Liver (tissue), 9 donors: ENCODE measurements around the gene PRDM2. TPM values are rescaled to one million over a fixed set of nuclear protein-coding genes. Genes with fewer than 3 reads are reported as not detected.

Source experiments
- DNase-seq: peaks from one replicate; pipeline ENCODE4 v3.0.0-alpha.2; 2017; ENCODE audit warnings: low spot score
- H3K27ac ChIP-seq, 2 donors: one replicate each; pipeline ENCODE4 v1.7.0; 2013; ENCODE audit warnings: inconsistent platforms in 2 of 2, low read length in 2 of 2, control low read depth in 1 of 2, low read depth in 1 of 2, mild to moderate bottlenecking in 1 of 2
- H3K27me3 ChIP-seq, 4 donors: one replicate each; pipeline versions ENCODE4 v1.6.1 to v1.7.0; 2013; ENCODE audit warnings: low read length in 3 of 4, inconsistent platforms in 1 of 4, mild to moderate bottlenecking in 1 of 4, moderate library complexity in 1 of 4; ENCODE audit not compliant: control insufficient read depth in 4 of 4, insufficient read depth in 4 of 4
- H3K36me3 ChIP-seq, 4 donors: one replicate each; pipeline versions ENCODE4 v1.6.1 to v1.7.0; 2013; ENCODE audit warnings: low read length in 3 of 4, mild to moderate bottlenecking in 3 of 4, low read depth in 1 of 4, moderate library complexity in 1 of 4; ENCODE audit not compliant: control insufficient read depth in 4 of 4, insufficient read depth in 3 of 4
- H3K4me1 ChIP-seq, 4 donors: one replicate each; pipeline versions ENCODE4 v1.6.1 to v1.7.0; 2013; ENCODE audit warnings: low read length in 3 of 4, mild to moderate bottlenecking in 3 of 4, moderate library complexity in 1 of 4; ENCODE audit not compliant: control insufficient read depth in 4 of 4, insufficient read depth in 4 of 4
- H3K4me3 ChIP-seq, 3 donors: one replicate each; pipeline versions ENCODE4 v1.6.1 to v1.7.0; 2013; ENCODE audit warnings: low read length in 3 of 3, control low read depth in 1 of 3, low read depth in 1 of 3, mild to moderate bottlenecking in 1 of 3
- H3K9ac ChIP-seq, 2 donors: one replicate each; pipeline ENCODE4 v1.7.0; 2013; ENCODE audit warnings: low read length in 2 of 2, mild to moderate bottlenecking in 2 of 2, moderate library complexity in 2 of 2, control low read depth in 1 of 2, low read depth in 1 of 2
- H3K9me3 ChIP-seq, 4 donors: one replicate each; pipeline versions ENCODE4 v1.6.1 to v1.7.0; 2013; ENCODE audit warnings: low read length in 3 of 4; ENCODE audit not compliant: control insufficient read depth in 4 of 4
- CTCF ChIP-seq: fragments of 150-350 bp; IDR thresholded peaks from 2 replicates; pipeline ENCODE4 v1.5.1; 2017; ENCODE audit warnings: improper control_type of control experiment, low read depth, low read length; ENCODE audit not compliant: missing input control
- FOXA1 ChIP-seq: IDR thresholded peaks from 2 replicates; pipeline ENCODE4 v1.6.1; 2016; ENCODE audit warnings: antibody characterized with exemption
- FOXA2 ChIP-seq: IDR thresholded peaks from 2 replicates; pipeline ENCODE4 v1.6.1; 2016; ENCODE audit warnings: antibody characterized with exemption
- GABPA ChIP-seq, 2 donors: IDR thresholded peaks in 1 of 2; conservative IDR thresholded peaks in 1 of 2; 2 replicates each; pipeline ENCODE4 v1.6.1; 2016; ENCODE audit warnings: antibody characterized with exemption in 2 of 2, mild to moderate bottlenecking in 1 of 2, moderate library complexity in 1 of 2
- HNF4A ChIP-seq, 2 donors: conservative IDR thresholded peaks; 2 replicates each; pipeline ENCODE4 v1.6.1; 2016; ENCODE audit warnings: antibody characterized with exemption in 2 of 2, mild to moderate bottlenecking in 2 of 2
- HNF4G ChIP-seq: IDR thresholded peaks from 2 replicates; pipeline ENCODE4 v1.6.1; 2016; ENCODE audit warnings: antibody characterized with exemption
- MAX ChIP-seq: IDR thresholded peaks from 2 replicates; pipeline ENCODE4 v1.6.1; 2016; ENCODE audit warnings: antibody characterized with exemption
- RAD21 ChIP-seq, 2 donors: IDR thresholded peaks; 2 replicates each; pipeline ENCODE4 v1.6.1; 2016; ENCODE audit warnings: antibody characterized with exemption in 2 of 2, mild to moderate bottlenecking in 2 of 2
- SP1 ChIP-seq: IDR thresholded peaks from 2 replicates; pipeline ENCODE4 v1.6.1; 2018; ENCODE audit warnings: antibody characterized with exemption, mild to moderate bottlenecking
- YY1 ChIP-seq: IDR thresholded peaks from 2 replicates; pipeline ENCODE4 v1.6.1; 2016; ENCODE audit warnings: antibody characterized with exemption, mild to moderate bottlenecking
- ZBTB33 ChIP-seq: IDR thresholded peaks from 2 replicates; pipeline ENCODE4 v1.6.1; 2016; ENCODE audit warnings: antibody characterized with exemption
- WGBS: extraction: QIAGEN DNeasy Blood & Tissue Kit; methylation state at CpG from one replicate; pipeline ENCODE4 v1.1.7; 2013; 5-methylcytosine and 5-hydroxymethylcytosine counted together
- polyA plus RNA-seq, 2 donors: library from polyadenylated mRNA; stranded (reverse) in 1 of 2; unstranded in 1 of 2; fragments of 200-250 nt in 1 of 2; fragments of >200 nt in 1 of 2; fragmentation: Nextera tagmentation in 1 of 2; extraction: Ambion mirVana in 1 of 2; gene quantifications; one replicate each; pipeline versions ENCODE4 v1.2.1 to v1.2.3, GENCODE V29; 2013 to 2015
- total RNA-seq, 2 donors: library from RNA; depleted of rRNA; stranded (reverse); fragments of >200 nt; gene quantifications; one replicate each; pipeline ENCODE4 v1.2.3, GENCODE V29; 2014
- donor health status: healthy.
- donor health status: healthy.
- donor health status: healthy.
- donor health status: healthy.
- donor health status: healthy.

PRDM2 gene
- total and polyA plus RNA-seq, 4 donors = 4.5 to 13.9 (median 7.9) TPM

- no peak for TF ChIP-seq CTCF
- no peak for TF ChIP-seq SP1
- no peak for TF ChIP-seq ZBTB33
- WGBS = 98% methylated on average over 2 of the region's 2 CpGs
- Histone ChIP-seq H3K36me3 (peaks cover 0 to 34% (median 23%) of the 10 kb centered on the region in 4 donors), H3K9ac (no peak overlapping the region), H3K27ac (no peak overlapping the region), H3K9me3 (no peaks in the 10 kb centered on the region), H3K4me1 (no peaks in the 10 kb centered on the region), H3K4me3 (no peak overlapping the region), H3K27me3 (no peaks in the 10 kb centered on the region)
- no peak for DNase-seq
Measured at GRCh38 chr1:13774121-13774520, 74.1 kb downstream of the PRDM2 start.

- Histone ChIP-seq H3K36me3 (peaks cover 0 to 44% (median 30%) of the 10 kb centered on the region in 4 donors), H3K9ac (no peak overlapping the region)
- TF ChIP-seq FOXA1 = no peak
- TF ChIP-seq MAX = no peak
- no peak for TF ChIP-seq ZBTB33
- no peak for TF ChIP-seq RAD21 (IDR thresholded peaks at IDR 0.05)
- no peak for TF ChIP-seq FOXA2
- no peak for TF ChIP-seq HNF4G
- no peak for TF ChIP-seq HNF4A (conservative IDR thresholded peaks at IDR 0.05)
Measured at GRCh38 chr1:13775459-13775858, 75.5 kb downstream of the PRDM2 start.

GRCh38 chr1:13775916-13776315 lies 75.9 kb downstream of the PRDM2 start:
- TF ChIP-seq YY1 (no peak), FOXA1 (no peak), FOXA2 (no peak), HNF4A (conservative IDR thresholded peaks at IDR 0.05) (no peak), RAD21 (IDR thresholded peaks at IDR 0.05) (no peak), GABPA (IDR thresholded peaks at IDR 0.05 in 1 of 2, conservative IDR thresholded peaks at IDR 0.05 in 1 of 2) (no peak)
- Histone ChIP-seq H3K27me3 (no peaks in the 10 kb centered on the region), H3K9me3 (no peaks in the 10 kb centered on the region), H3K27ac (no peak overlapping the region), H3K4me3 (no peak overlapping the region), H3K36me3 (peaks cover 0 to 44% (median 31%) of the 10 kb centered on the region in 4 donors), H3K9ac (no peak overlapping the region), H3K4me1 (no peaks in the 10 kb centered on the region)
- no peak for DNase-seq
- over 99% methylated on average over 3 of the region's 3 CpGs for WGBS

More at GRCh38 chr1:13775459-13775858, 75.5 kb downstream of the PRDM2 start:
- Histone ChIP-seq H3K4me1 (no peaks in the 10 kb centered on the region), H3K9me3 (no peaks in the 10 kb centered on the region), H3K4me3 (no peak overlapping the region), H3K27me3 (no peaks in the 10 kb centered on the region), H3K27ac (no peak overlapping the region)
- no peak for DNase-seq
- 92% methylated on average over 5 of the region's 5 CpGs for WGBS
